Large intestine (tissue), 3 donors: Measurements from ENCODE around the gene MFSD2A. TPM values are rescaled to one million over a fixed set of nuclear protein-coding genes. Genes with fewer than 3 reads are reported as not detected.

ENCODE experiments used
- DNase-seq, 2 donors: peaks; one replicate each; pipeline versions ENCODE4 v3.0.0 to v3.0.0-alpha.2; 2013
- H3K27ac ChIP-seq: one replicate; pipeline ENCODE4 v1.5.1; 2013; ENCODE audit warnings: low read length
- H3K27me3 ChIP-seq: 2 replicates; pipeline ENCODE4 v1.6.1; 2013; ENCODE audit warnings: low read length; ENCODE audit not compliant: control insufficient read depth, insufficient read depth
- H3K36me3 ChIP-seq: 2 replicates; pipeline ENCODE4 v1.6.1; 2013; ENCODE audit warnings: low read length; ENCODE audit not compliant: control insufficient read depth, insufficient read depth
- H3K4me1 ChIP-seq: one replicate; pipeline ENCODE4 v1.6.1; 2013; ENCODE audit warnings: low read length; ENCODE audit not compliant: control insufficient read depth, insufficient read depth
- H3K4me3 ChIP-seq: one replicate; pipeline ENCODE4 v1.5.1; 2013; ENCODE audit warnings: low read length
- H3K9me3 ChIP-seq: one replicate; pipeline ENCODE4 v1.6.1; 2013; ENCODE audit warnings: mild to moderate bottlenecking, low read depth, low read length, moderate library complexity; ENCODE audit not compliant: control insufficient read depth
- WGBS: methylation state at CpG from one replicate; pipeline ENCODE4 v1.1.5; 2013; ENCODE audit warnings: low lambda C conversion rate; ENCODE audit not compliant: insufficient coverage; 5-methylcytosine and 5-hydroxymethylcytosine counted together
- polyA plus RNA-seq: library from polyadenylated mRNA; unstranded; fragments of 120-200 nt; gene quantifications from one replicate; pipeline ENCODE4 v1.2.1, GENCODE V29; 2013

MFSD2A gene
- polyA plus RNA-seq, 1 donor = 27.1 TPM

GRCh38 chr1:39965044-39965443 is 10.1 kb downstream of the MFSD2A start:
- Histone ChIP-seq H3K4me1 (peaks cover 8% of the 10 kb centered on the region), H3K27ac (no peak overlapping the region), H3K36me3 (peaks cover 41% of the 10 kb centered on the region), H3K27me3 (no peaks in the 10 kb centered on the region), H3K9me3 (no peaks in the 10 kb centered on the region), H3K4me3 (no peak overlapping the region)
- DNase-seq = no peak
- no CpG with 5 or more reads among the region's 9 CpGs for WGBS

- Histone ChIP-seq H3K36me3 (peaks cover 36% of the 10 kb centered on the region), H3K9me3 (no peaks in the 10 kb centered on the region), H3K27ac (no peak overlapping the region), H3K4me3 (no peak overlapping the region), H3K4me1 (peaks cover 15% of the 10 kb centered on the region), H3K27me3 (no peaks in the 10 kb centered on the region)
- no CpG with 5 or more reads among the region's 9 CpGs for WGBS
- no peak for DNase-seq
Observed at GRCh38 chr1:39969048-39969447, 14.1 kb downstream of the MFSD2A start.

- no peak overlapping the region for H3K4me3 ChIP-seq
- no peak for DNase-seq
- H3K4me1 ChIP-seq = peaks cover 15% of the 10 kb centered on the region
- H3K27me3 ChIP-seq = no peaks in the 10 kb centered on the region
- peak overlapping the region; percentile 39 for H3K27ac ChIP-seq
- H3K9me3 ChIP-seq = no peaks in the 10 kb centered on the region
- WGBS = 100% methylated on average over 1 of the region's 13 CpGs
- peaks cover 36% of the 10 kb centered on the region for H3K36me3 ChIP-seq
Observed at GRCh38 chr1:39969531-39970270, 14.8 kb downstream of the MFSD2A start.

- no CpG with 5 or more reads among the region's 4 CpGs for WGBS
- no peaks in the 10 kb centered on the region for H3K27me3 ChIP-seq
- no peak overlapping the region for H3K4me3 ChIP-seq
- peaks cover 15% of the 10 kb centered on the region for H3K4me1 ChIP-seq
- peaks cover 31% of the 10 kb centered on the region for H3K36me3 ChIP-seq
- H3K9me3 ChIP-seq = no peaks in the 10 kb centered on the region
- H3K27ac ChIP-seq = peak overlapping the region; percentile 39
- peak in 1 of 2 donors; percentile 46 for DNase-seq
Observed at GRCh38 chr1:39970274-39970673, 15.3 kb downstream of the MFSD2A start.

GRCh38 chr1:39971138-39971537 is 16.2 kb downstream of the MFSD2A start:
- Histone ChIP-seq H3K27ac (peak overlapping the region; percentile 39), H3K4me1 (peaks cover 15% of the 10 kb centered on the region), H3K36me3 (peaks cover 24% of the 10 kb centered on the region), H3K9me3 (no peaks in the 10 kb centered on the region), H3K4me3 (no peak overlapping the region), H3K27me3 (no peaks in the 10 kb centered on the region)
- WGBS = no CpG with 5 or more reads among the region's 4 CpGs
- peak in 1 of 2 donors; percentile 53 for DNase-seq

- Histone ChIP-seq H3K4me1 (peaks cover 15% of the 10 kb centered on the region), H3K27ac (no peak overlapping the region), H3K27me3 (no peaks in the 10 kb centered on the region), H3K4me3 (no peak overlapping the region), H3K9me3 (no peaks in the 10 kb centered on the region), H3K36me3 (peaks cover 6% of the 10 kb centered on the region)
- 56% methylated on average over 3 of the region's 9 CpGs for WGBS
- peak; percentile 48 to 57 for DNase-seq
Observed at GRCh38 chr1:39973503-39974135, 18.7 kb downstream of the MFSD2A start.

- Histone ChIP-seq H3K4me1 (peaks cover 22% of the 10 kb centered on the region), H3K27me3 (no peaks in the 10 kb centered on the region), H3K27ac (peak overlapping the region; percentile 25), H3K4me3 (no peak overlapping the region), H3K36me3 (no peaks in the 10 kb centered on the region), H3K9me3 (no peaks in the 10 kb centered on the region)
- DNase-seq = no peak
- WGBS = no CpG with 5 or more reads among the region's 8 CpGs
Observed at GRCh38 chr1:39976732-39977131, 21.8 kb downstream of the MFSD2A start.

GRCh38 chr1:39977202-39977601 is 22.3 kb downstream of the MFSD2A start:
- no peak for DNase-seq
- H3K27me3 ChIP-seq = no peaks in the 10 kb centered on the region
- peaks cover 27% of the 10 kb centered on the region for H3K4me1 ChIP-seq
- no peaks in the 10 kb centered on the region for H3K36me3 ChIP-seq
- no peaks in the 10 kb centered on the region for H3K9me3 ChIP-seq
- H3K4me3 ChIP-seq = no peak overlapping the region
- WGBS = 100% methylated on average over 1 of the region's 1 CpG
- H3K27ac ChIP-seq = peak overlapping the region; percentile 39

- DNase-seq = no peak
- WGBS = 82% methylated on average over 3 of the region's 4 CpGs
- H3K9me3 ChIP-seq = no peaks in the 10 kb centered on the region
- H3K27ac ChIP-seq = peak overlapping the region; percentile 92
- H3K27me3 ChIP-seq = no peaks in the 10 kb centered on the region
- H3K4me1 ChIP-seq = peaks cover 27% of the 10 kb centered on the region
- H3K36me3 ChIP-seq = no peaks in the 10 kb centered on the region
- H3K4me3 ChIP-seq = no peak overlapping the region
Observed at GRCh38 chr1:39979654-39980053, 24.7 kb downstream of the MFSD2A start.

- Histone ChIP-seq H3K4me1 (peaks cover 27% of the 10 kb centered on the region), H3K9me3 (no peaks in the 10 kb centered on the region), H3K27me3 (no peaks in the 10 kb centered on the region), H3K27ac (peak overlapping the region; percentile 92), H3K36me3 (no peaks in the 10 kb centered on the region), H3K4me3 (no peak overlapping the region)
- peak; percentile 92 to 97 for DNase-seq
- WGBS = no CpG with 5 or more reads among the region's 6 CpGs
Observed at GRCh38 chr1:39980555-39981313, 25.8 kb downstream of the MFSD2A start.
